ENCODE data around the gene FHIT.

DNA sequence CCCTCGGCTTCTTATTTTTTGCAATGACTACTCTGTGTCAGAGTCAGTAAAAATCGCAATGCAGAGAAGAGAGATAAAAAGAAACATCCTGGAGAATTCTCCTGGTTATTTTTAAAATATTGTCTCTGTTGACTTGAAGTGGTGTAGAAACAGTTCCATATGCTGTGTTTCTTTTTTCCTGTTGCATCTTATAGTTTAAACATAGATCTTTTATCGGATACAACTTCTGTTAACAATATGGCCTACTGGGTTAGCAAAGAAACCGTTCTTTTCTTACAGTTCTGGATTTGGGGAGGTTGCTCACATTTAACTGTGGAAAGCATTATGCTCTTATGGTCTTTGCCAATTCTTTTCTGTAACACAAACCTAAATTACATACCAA lies 1432.3 kb downstream of the FHIT start:
- TF ChIP-seq CTCF (IDR thresholded peaks at IDR 0.05) (no peak), POLR2A (IDR thresholded peaks at IDR 0.05) (no peak)

All from Peyer's patch (tissue), 4 donors.